ENCODE measurements around the gene CELF4.

DNA sequence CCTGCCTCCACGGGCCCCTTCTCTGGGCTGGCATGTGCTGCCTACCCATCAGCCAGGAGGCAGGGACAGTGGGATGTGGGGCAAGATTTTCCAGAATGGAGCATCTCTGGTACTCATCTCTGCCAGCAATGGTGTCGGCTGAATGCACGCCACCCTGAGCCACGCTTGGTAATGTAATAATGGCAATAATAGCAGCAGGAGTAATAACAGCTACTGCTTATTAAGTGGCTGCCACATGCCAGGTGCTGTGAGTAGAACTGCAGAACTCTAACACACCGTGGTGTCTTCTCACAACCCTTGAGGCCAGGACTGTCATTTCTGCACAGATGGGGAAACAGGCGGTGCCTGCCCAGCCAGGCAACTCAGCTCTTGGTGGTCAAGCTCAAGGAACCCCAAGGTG is 113.6 kb downstream of the CELF4 start:
- TF ChIP-seq EP300 (IDR thresholded peaks at IDR 0.05): no peak
- no peak for TF ChIP-seq CTCF (IDR thresholded peaks at IDR 0.05)
- no peak for TF ChIP-seq POLR2A (IDR thresholded peaks at IDR 0.05)
